ENCODE results near the gene HSPBAP1. TPM values are rescaled to one million over a fixed set of nuclear protein-coding genes. Genes with fewer than 3 reads are reported as not detected.

HSPBAP1 gene
- total RNA-seq, 1 donor from 2014 or later = 20.6 TPM

- H3K9me3 Mint-ChIP-seq = no peaks in the 10 kb centered on the region
- peaks cover 43% of the 10 kb centered on the region for H3K36me3 Mint-ChIP-seq (ENCODE audit: low read depth)
- H3K4me3 Mint-ChIP-seq = no peak overlapping the region
- H3K27me3 Mint-ChIP-seq = no peaks in the 10 kb centered on the region
- no peak for ATAC-seq (ENCODE audit: low read depth)
- H3K27ac Mint-ChIP-seq = no peak overlapping the region
- TF ChIP-seq CTCF (IDR thresholded peaks at IDR 0.05) = no peak
- CTCF ChIA-PET = no interaction called here
- intact Hi-C loops (cut with micrococcal nuclease) = no loop called here
- no peaks in the 10 kb centered on the region for H3K4me1 Mint-ChIP-seq
- DNase-seq = no peak
- POLR2A ChIA-PET = no interaction called here
Measured at GRCh38 chr3:122824465-122825381, 31.1 kb upstream of the HSPBAP1 start.

GRCh38 chr3:122816587-122816986, 23.0 kb upstream of the HSPBAP1 start:
- POLR2A ChIA-PET = no interaction called here
- H3K36me3 Mint-ChIP-seq (ENCODE audit: low read depth) = peaks cover 32% of the 10 kb centered on the region
- H3K27ac Mint-ChIP-seq = no peak overlapping the region
- ATAC-seq (ENCODE audit: low read depth) (no peak), DNase-seq (no peak)
- no peak overlapping the region for H3K4me3 Mint-ChIP-seq
- CTCF ChIA-PET = no interaction called here
- no peak for TF ChIP-seq CTCF (IDR thresholded peaks at IDR 0.05)
- no peaks in the 10 kb centered on the region for H3K9me3 Mint-ChIP-seq
- intact Hi-C loops (cut with micrococcal nuclease) = no loop called here
- H3K27me3 Mint-ChIP-seq = no peaks in the 10 kb centered on the region
- H3K4me1 Mint-ChIP-seq = no peaks in the 10 kb centered on the region

DNA sequence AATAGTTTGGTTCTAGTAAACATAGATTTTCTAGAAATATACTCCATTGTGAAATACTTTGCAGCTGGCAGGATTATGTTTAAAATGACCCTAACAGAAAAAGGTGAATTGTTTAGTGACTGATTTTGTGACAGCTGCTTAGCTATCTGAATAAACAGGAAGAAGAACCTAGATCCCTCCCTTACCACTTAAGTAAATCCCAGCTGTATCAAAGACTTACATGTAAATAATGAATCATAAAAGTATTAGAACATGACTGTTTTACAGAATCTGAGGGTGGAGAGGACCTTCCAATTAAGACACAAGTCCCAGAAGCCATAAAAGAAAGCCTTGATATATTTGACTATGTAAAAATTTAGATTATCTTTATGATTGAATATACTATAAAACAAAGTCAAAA, 17.1 kb upstream of the HSPBAP1 start:
- POLR2A ChIA-PET = no interaction called here
- no peaks in the 10 kb centered on the region for H3K4me1 Mint-ChIP-seq
- ATAC-seq (ENCODE audit: low read depth) (no peak), DNase-seq (no peak)
- H3K36me3 Mint-ChIP-seq (ENCODE audit: low read depth) = peaks cover 38% of the 10 kb centered on the region
- H3K9me3 Mint-ChIP-seq = no peaks in the 10 kb centered on the region
- intact Hi-C loops (cut with micrococcal nuclease) = no loop called here
- no peak overlapping the region for H3K27ac Mint-ChIP-seq
- no peaks in the 10 kb centered on the region for H3K27me3 Mint-ChIP-seq
- no peak for TF ChIP-seq CTCF (IDR thresholded peaks at IDR 0.05)
- CTCF ChIA-PET = no interaction called here
- H3K4me3 Mint-ChIP-seq = no peak overlapping the region

DNA sequence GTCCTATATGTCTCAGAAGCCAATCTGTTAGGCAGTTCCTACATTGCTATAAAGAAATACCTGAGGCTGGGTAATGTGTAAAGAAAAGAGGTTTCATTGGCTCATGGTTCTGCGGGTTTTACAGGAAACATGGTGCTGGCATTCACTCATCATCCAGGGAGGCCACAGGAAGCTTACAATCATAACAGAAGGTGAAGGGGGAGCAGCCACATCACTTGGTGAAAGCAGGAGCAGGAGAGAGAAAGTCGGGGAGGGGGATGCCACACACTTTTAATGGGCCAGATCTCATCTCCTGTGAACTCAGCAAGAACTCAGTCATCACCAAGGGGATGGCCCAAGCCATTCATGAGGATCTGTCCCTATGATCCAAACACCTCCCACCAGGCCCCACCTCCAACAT, 10.3 kb upstream of the HSPBAP1 start:
- Mint-ChIP-seq H3K27me3 (no peaks in the 10 kb centered on the region), H3K9me3 (no peaks in the 10 kb centered on the region), H3K36me3 (ENCODE audit: low read depth) (peaks cover 19% of the 10 kb centered on the region), H3K27ac (no peak overlapping the region), H3K4me3 (no peak overlapping the region), H3K4me1 (no peaks in the 10 kb centered on the region)
- no peak for DNase-seq
- POLR2A ChIA-PET = no interaction called here
- no peak for ATAC-seq (ENCODE audit: low read depth)
- TF ChIP-seq CTCF (IDR thresholded peaks at IDR 0.05) = no peak
- CTCF ChIA-PET = no interaction called here
- intact Hi-C loops (cut with micrococcal nuclease) = no loop called here

DNA sequence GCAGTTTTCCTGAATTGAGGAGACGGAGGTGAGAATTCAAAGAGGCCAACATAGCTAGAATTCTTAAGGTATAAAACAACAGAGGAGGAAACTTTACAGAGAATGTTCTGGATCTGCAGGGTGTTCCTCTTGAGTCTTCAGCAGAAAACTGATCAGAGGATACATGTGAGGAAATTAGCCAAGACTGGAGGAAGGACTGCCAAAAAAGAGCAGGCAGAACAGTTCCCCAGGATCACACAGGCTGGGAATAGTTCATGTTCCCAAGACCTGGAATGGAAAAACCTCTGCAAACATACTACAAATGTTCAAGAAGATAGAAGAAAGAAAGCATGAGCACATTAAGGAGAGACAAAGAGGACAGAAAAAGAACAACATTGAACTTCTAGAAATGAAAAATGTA, 8.7 kb upstream of the HSPBAP1 start:
- Mint-ChIP-seq H3K9me3 (no peaks in the 10 kb centered on the region), H3K4me1 (peaks cover under 1% of the 10 kb centered on the region), H3K27me3 (no peaks in the 10 kb centered on the region), H3K4me3 (no peak overlapping the region), H3K36me3 (ENCODE audit: low read depth) (peaks cover 5% of the 10 kb centered on the region), H3K27ac (no peak overlapping the region)
- DNase-seq (no peak), ATAC-seq (ENCODE audit: low read depth) (no peak)
- ChIA-PET CTCF (interaction anchor here (1.2 kb wide), 1 partner anchor 47 kb away, joined by 3 read pairs; no protein-coding TSS in a partner anchor), POLR2A (no interaction called here)
- intact Hi-C loops (cut with micrococcal nuclease) = no loop called here
- TF ChIP-seq CTCF (IDR thresholded peaks at IDR 0.05) = no peak

Data from activated B cell treated with CpG ODN at 0.5 μM for 24 hours (primary cell).